Measurements from ENCODE around the gene OLFML2B.

The OLFML2B gene

GRCh38 chr1:161978011-161978790 lies 45.5 kb downstream of the OLFML2B start:
- DNase-seq (ENCODE audit: low read depth in 2 of 2), result no peak

GRCh38 chr1:161973924-161974845 lies 49.5 kb downstream of the OLFML2B start:
- DNase-seq (ENCODE audit: low read depth in 2 of 2), result no peak

GRCh38 chr1:161972828-161973227 lies 50.8 kb downstream of the OLFML2B start:
- DNase-seq (ENCODE audit: low read depth in 2 of 2), result no peak

DNA sequence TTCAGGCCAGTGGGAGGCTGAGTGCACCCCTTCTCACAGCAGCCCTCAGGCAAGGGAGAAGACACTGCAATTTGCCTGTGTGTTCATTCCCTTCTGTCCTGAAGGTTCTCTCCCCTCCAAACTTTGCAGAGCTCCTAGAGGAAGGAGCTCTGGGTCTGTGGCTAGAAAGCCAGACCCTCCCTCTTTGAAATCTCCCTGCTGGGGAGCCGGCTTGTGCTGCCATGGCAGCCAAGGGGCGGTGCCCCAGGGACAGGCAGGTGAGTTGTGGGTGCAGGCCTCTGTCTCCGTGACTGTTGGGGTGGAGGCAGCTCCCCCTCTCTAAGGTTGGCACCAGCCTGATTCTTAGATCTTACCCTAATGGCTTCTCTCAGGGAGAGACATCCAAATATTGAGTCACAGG lies 53.0 kb downstream of the OLFML2B start:
- DNase-seq (ENCODE audit: low read depth in 2 of 2), result no peak

DNA sequence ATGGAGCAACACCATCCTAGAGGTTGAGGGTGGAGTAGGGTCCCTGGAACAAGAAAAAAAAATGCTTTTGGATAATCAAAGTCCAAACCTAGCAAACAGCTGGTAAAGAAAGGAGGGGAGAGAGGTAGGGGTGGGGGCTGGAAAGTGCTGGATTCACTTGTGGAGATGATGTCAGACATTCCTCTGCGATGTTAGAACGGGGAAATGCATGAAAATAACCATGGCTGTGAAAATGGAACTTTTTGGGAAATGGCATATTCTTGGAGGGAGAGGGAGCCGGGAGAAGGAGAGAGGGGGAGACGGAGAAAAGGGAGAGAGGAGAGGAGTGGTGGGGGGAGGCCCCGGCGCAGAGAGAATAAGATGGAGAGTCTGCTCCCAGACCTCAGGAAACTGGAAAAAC lies 53.6 kb downstream of the OLFML2B start:
- DNase-seq (ENCODE audit: low read depth in 2 of 2), result no peak

- no peak for DNase-seq (ENCODE audit: low read depth in 2 of 2)
Measured at GRCh38 chr1:161966067-161966466, 57.6 kb downstream of the OLFML2B start.

GRCh38 chr1:161962091-161962887 lies 61.4 kb downstream of the OLFML2B start:
- peak in 1 of 2 donors; percentile 27 for DNase-seq (ENCODE audit: low read depth in 2 of 2)

DNA sequence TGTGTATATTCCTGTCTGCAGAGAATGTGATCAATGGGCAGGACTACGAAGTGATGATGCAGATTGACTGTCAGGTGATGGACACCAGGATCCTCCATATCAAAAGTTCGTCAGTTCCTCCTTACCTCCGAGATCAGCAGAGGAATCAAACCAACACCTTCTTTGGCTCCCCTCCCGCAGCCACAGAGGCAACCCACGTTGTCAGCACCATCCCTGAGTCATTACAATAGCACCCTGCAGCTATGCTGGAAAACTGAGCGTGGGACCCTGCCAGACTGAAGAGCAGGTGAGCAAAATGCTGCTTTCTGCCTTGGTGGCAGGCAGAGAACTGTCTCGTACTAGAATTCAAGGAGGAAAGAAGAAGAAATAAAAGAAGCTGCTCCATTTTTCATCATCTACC lies 65.2 kb downstream of the OLFML2B start:
- no peak for DNase-seq (ENCODE audit: low read depth in 2 of 2)

DNA sequence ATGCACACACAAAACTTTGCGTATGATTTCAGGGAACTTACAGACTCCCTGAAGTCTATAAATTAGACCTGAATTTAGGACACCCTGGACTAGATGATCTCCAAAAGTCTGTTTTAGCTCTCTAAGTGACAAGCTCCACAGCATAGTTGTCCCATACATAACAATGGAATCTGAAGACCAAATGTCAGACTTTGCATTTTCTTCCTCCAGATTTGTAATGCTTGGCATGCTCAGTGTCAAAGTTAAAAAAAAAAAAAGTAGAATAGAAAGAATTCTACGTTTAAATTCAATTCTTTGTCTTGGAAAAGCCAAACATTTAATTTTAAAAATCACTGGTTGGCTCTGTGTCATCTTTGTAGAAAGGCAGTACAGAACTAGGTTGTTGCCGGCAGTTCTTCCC lies 66.7 kb downstream of the OLFML2B start:
- DNase-seq (ENCODE audit: low read depth in 2 of 2), result no peak

DNA sequence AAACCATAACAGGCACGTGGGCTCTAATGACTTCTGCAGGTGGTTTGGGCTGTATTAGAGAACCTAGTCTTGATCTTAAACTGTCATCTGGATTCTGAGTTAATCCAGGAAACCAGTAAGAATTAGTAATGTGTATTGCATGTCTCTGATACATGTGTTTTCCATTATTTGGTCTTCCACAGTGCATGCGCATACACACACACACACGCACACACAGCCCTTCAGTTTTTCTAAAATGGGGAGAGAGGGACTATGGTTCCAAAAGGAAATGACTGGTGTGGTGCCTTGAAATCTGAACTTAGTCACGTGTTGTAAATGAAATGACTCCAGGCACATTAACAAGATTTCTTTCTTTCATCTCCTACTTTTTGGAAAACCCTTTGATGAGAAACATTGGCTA lies 67.6 kb downstream of the OLFML2B start:
- DNase-seq (ENCODE audit: low read depth in 2 of 2), result no peak

GRCh38 chr1:161955606-161956005 lies 68.1 kb downstream of the OLFML2B start:
- no peak for DNase-seq (ENCODE audit: low read depth in 2 of 2)

DNA sequence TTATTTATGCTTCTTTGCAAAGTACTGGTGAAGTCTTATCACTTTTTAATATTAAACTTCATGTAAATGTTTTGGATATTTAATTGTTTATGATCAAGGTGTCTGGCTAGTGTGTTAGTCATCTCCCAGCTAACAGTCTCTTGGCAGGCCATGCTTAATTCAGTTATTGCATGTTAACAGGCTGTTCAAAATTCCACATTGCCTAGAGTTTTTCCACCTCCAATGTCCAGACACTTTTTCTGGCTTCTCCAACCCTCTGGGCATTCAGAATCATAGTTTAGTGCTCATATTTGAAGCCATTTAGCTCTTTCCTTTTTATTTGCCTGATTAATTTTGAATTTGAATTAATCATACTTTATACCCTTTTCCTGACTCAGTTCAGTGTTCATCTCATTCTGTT lies 69.2 kb downstream of the OLFML2B start:
- DNase-seq (ENCODE audit: low read depth in 2 of 2), result no peak

DNA sequence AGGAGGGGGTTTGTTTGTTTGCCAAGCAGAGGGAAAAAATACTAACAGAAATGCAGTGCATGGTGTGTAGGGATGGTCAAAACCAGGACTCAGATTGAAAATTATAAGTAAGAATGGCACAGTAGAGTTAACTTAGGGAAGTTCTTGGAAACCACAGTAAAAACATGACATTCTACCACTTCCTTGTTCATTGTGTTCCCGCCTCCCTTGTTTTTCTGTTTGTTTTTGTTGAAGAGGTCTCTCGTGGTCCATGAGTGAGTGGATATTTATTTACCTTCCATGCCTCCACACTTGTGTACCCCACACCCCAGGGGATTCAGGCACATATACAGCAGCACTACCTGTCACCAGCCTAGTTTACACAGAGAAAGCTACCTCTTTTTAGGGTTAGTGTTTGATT lies 69.6 kb downstream of the OLFML2B start:
- DNase-seq (ENCODE audit: low read depth in 2 of 2), result no peak

- DNase-seq (ENCODE audit: low read depth in 2 of 2), result no peak
Measured at GRCh38 chr1:161953256-161953920, 70.3 kb downstream of the OLFML2B start.

- no peak for DNase-seq (ENCODE audit: low read depth in 2 of 2)
Measured at GRCh38 chr1:161952607-161953172, 71.0 kb downstream of the OLFML2B start.

- DNase-seq (ENCODE audit: low read depth in 2 of 2), result no peak
Measured at GRCh38 chr1:161951646-161952045, 72.0 kb downstream of the OLFML2B start.

GRCh38 chr1:161950377-161950776 lies 73.3 kb downstream of the OLFML2B start:
- no peak for DNase-seq (ENCODE audit: low read depth in 2 of 2)

- DNase-seq (ENCODE audit: low read depth in 2 of 2), result no peak
Measured at GRCh38 chr1:161949548-161949947, 74.1 kb downstream of the OLFML2B start.

GRCh38 chr1:161948435-161948834 lies 75.2 kb downstream of the OLFML2B start:
- no peak for DNase-seq (ENCODE audit: low read depth in 2 of 2)

DNA sequence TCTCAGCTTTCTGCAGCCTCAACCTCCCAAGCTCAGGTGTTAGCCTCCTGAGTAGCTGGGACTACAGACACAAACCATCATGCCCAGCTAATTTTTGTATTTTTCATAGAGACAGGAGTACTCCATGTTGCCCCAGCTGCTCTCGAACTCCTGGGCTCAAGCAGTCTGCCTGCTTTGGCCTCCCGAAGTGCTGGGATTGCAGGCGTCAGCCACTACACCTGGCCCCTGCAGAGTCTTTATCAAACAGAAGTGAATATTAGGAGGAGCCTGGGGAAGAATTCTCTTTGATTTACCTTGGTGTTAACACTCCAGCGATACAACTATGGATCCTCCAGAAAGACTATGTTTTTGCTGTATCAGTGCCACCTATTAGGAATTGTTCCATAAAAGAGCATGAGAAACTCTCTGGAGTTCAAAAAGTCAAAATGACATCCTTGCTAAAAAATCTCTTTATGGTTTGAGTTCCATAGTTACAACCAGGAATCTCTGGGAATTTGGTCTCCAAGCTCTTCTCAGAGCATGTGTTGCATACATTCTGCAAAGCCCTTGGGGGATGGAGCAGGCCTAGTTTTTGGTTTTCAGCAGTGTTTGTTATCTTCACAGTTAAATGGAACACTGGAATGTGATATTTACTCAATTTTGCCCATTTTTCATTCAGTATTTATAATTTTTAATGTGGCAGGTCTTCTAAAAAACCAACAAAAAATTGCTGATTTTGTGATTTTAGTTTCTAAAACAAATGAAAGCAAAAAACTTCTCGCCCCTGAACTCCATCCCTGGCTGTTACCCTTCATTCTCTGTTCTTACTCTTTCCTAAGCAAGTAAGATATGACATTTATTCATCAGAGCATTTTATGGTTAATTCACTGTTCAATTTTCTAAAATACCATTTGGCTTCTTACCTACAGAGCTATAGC lies 77.3 kb downstream of the OLFML2B start:
- DNase-seq (ENCODE audit: low read depth in 2 of 2), result no peak

All from stimulated activated CD4-positive, alpha-beta T cell treated with anti-CD3 and anti-CD28 coated beads, Interleukin-1b, Interleukin-23, amount 100 ng/mL, for 4 hours (primary cell).